Hematopoietic multipotent progenitor cell (in vitro differentiated cells): ENCODE measurements around the gene GREB1. TPM values are rescaled to one million over a fixed set of nuclear protein-coding genes. Genes with fewer than 3 reads are reported as not detected.

Source experiments
- DNase-seq, 3 donors: peaks; one replicate each; pipeline ENCODE4 v3.0.0-alpha.2; 2011 to 2015; ENCODE audit warnings: low read depth in 2 of 3, low spot score in 2 of 3
- total RNA-seq: library from RNA; depleted of rRNA; stranded (reverse); fragments of >200 nt; gene quantifications from one replicate; pipeline ENCODE4 v1.2.3, GENCODE V29; 2012

Gene GREB1
- total RNA-seq, 1 donor = 0.27 TPM

DNA sequence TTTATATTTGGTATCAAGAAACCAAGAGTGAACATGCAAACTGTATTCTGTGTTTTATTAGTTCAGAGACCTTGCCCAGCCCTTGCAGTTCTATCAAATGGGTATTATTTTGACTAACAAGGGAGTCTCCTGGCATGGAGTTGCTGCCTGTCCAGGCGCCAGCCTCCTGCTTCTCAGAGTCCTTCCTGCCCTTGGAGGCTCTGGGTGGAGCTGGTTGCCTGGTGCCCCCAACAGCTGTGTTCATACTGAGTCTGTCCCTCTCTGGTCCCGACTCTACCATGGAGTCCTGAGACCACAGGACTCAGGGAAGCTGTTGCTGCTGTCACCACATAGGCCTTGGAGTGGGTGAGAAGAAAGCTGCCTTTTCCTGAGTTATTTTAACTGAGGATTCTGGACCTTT is 26.3 kb upstream of the GREB1 start:
- no peak for DNase-seq

- DNase-seq = no peak
Measured at GRCh38 chr2:11508279-11508678, 25.6 kb upstream of the GREB1 start.

DNA sequence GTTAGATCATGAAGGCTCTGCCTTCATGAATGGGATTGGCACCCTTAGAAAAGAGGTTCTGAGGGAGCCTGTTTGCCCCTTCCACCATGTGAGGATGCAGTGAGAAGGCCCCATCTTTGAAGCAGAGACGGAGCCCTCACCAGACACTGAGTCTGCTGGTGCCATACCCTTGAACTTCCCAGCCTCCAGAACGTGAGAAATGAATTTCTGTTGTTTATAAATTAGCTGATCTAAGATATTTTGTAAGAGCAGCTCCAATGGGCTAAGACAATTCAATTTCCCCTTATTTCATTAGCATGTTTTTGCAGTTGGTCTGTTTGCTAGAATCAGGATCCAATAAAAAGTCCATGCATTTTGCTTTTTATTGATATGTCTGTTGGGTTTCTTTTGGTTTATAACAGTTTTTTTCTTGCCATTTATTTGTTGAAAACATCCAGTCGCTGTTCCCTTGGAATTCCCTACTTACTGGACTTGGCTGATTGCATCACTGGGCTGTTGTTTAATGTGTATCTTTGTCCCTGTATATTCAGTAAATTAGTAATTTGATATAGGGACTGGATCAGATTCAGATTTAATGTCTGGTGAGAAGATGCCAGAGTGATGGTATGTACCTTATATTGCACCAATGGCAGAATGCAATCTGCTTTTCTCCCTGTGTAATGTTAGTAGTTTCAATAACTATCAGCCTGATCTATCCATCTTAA is 24.0 kb upstream of the GREB1 start:
- no peak for DNase-seq

- DNase-seq = no peak
Measured at GRCh38 chr2:11512431-11512830, 21.4 kb upstream of the GREB1 start.

DNA sequence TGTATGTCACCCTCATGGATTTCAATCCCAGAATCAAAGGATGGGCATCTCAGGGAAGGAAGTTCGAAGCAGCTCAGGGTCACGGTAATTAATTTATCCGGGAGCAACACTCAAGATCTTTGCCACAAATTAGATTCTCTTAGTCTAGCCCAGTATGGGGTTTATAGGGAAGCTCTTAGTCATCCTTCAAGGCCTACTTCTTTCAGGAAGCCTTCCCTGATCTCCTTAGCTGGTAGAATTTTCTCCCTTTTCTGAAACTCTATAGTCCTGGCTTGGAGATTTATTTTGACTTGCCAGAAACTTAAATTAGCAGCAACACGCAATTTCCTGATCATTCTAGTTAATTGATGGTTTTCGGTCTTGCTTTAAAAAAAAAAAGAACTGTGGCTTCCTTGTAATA is 20.5 kb upstream of the GREB1 start:
- no peak for DNase-seq

- no peak for DNase-seq
Measured at GRCh38 chr2:11514081-11514730, 19.6 kb upstream of the GREB1 start.

- DNase-seq = no peak
Measured at GRCh38 chr2:11514904-11515303, 18.9 kb upstream of the GREB1 start.

- DNase-seq = no peak
Measured at GRCh38 chr2:11515490-11515981, 18.3 kb upstream of the GREB1 start.

- no peak for DNase-seq
Measured at GRCh38 chr2:11516984-11517648, 16.7 kb upstream of the GREB1 start.

GRCh38 chr2:11517906-11518305 is 15.9 kb upstream of the GREB1 start:
- no peak for DNase-seq

DNA sequence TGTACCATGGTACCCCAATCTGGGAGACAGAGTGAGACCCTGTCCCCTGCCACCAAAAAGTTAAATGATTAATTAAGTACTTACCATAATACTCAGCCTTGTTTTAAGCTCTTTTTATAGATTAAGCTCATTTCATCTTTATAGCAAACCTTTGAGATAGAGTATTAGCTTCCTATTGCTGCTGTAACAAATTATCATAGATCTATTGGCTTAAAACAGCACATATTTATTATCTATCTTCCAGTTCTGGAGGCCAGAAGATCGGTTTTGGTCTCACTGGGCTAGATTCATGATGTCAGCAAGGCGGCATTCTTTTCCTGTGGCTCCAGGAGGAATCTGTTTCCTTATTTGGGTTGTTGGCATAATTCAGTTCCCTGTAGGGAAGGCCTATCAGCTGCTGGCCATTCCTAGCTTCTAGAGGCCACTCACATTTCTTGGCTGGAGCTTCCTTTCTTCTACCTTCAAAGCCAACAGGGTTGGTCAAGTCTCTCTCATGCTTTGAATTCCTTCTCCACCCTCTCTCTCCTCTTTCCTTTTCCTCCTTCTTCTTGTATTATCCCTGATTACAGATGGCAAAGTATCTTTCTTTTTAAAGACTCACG is 13.7 kb upstream of the GREB1 start:
- no peak for DNase-seq

DNA sequence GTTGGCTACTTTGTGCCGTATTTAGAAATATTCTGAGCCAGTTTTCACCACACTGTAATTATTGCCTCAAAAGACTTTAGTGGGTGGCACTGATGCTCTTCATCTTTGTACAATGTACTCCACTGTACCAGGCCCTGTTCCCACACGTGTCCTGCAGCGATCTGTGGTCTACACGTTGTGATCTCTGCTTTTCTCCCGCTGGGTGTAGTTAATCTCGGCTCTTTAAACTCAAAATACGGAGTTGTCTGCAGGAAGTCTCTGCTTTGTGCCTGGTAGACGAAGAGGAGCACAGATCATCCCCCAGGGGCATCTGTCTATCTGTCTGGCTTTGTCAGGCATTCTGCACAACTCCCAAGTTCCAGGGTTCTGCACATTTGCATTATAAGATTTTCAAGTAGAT is 12.1 kb upstream of the GREB1 start:
- DNase-seq = no peak

- DNase-seq = no peak
Measured at GRCh38 chr2:11524470-11524869, 9.4 kb upstream of the GREB1 start.

DNA sequence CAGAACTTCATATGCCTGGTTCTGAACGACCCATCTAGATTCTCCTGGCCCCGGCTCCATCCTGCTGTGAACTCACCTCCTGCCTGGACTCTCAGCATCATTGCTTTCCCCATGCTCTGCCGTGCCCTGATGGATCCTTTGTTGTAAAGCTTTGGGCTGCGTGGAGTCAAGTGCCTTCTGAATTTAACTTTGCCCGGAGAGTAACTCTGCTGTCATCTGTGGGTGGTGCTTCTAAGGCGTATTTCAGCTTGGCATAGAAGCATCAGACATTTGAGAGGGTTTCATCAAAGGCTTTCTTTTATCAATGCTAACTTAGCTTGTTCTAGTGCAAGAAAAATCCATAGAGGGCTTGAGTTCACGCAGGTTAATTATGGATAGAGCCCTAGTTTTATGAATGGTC is 8.1 kb upstream of the GREB1 start:
- no peak for DNase-seq

GRCh38 chr2:11527001-11527400 is 6.8 kb upstream of the GREB1 start:
- no peak for DNase-seq

DNA sequence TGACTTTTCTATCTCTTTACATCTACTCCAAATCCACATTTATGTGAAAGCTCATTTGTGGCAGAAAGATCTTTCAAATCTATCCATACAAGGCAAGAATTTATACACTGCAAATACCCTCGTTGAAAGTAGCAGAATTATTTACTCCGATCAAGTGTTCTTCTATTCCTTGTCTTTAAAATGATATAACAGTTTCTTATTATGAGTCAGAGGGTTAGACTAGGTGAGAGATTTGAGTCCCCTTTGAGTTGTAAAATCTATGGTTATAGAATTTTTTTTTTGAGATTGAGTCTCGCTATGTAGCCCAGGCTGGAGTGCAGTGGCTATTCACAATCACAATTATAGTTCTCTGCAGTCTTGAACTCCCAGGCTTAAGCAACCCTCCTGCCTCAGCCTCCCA is 5.6 kb upstream of the GREB1 start:
- DNase-seq = no peak

DNA sequence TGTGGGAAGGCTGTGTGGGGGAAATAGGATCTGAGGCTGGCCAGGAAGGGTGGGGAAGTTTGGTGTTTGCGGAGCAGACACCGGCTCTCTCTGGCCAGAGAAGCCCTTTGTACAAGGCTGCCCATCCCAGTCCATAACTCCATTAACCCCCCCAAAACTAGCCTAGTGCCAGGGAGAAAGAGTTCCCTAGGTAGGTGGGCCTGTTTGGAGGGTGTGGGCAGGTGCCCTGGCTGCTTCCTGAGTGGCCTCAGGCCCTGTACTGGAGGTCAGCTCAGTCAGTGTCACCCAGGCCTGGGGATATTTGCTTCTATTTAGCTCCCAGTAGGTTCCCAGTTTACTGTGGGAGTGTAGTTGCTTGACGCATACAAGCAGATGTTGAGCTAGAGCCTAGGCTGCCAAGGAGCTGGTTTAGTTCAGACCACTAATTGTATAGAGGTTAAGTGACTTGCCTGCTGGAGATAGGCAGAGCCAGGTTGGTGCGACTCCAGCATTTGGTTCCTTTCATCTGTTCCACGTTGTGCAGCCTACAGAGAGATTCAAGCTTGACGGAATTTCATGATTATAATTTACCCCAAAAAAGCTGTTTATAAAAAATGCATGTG is 2.9 kb upstream of the GREB1 start:
- DNase-seq = no peak

DNA sequence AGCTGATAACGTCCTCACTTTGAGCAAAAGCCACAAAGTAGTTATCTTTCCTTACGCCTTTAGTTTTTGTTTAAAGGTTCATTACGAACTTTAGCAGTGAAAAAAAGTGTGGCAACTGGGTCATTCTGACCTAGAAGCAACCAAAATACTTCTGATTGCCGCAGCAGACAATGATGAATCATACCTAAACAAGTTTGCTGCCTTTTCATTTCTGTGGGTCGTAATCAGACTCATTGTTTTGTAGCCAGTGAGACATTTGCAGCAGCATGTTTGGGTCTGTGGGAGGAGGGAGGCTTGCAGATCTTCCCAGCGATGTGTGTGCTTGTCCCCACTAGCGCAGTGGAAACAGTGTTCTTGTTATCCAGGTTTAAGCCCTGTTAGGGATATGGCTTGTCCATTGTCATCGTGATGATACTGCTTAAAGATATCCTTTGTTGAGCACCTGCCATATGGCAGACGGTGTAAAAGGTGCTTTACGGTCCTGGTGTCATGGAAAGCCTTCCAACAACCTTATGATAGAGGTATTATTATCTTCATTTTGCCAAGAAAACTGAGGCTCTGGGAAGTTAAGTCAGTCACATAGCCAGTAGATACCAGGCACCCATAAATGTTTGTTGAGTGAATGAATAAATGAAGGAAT is 1.3 kb upstream of the GREB1 start:
- no peak for DNase-seq

GRCh38 chr2:11534071-11534745 is 363 bp downstream of the GREB1 start:
- no peak for DNase-seq
